ENCODE measurements around the gene APOL2.

DNA sequence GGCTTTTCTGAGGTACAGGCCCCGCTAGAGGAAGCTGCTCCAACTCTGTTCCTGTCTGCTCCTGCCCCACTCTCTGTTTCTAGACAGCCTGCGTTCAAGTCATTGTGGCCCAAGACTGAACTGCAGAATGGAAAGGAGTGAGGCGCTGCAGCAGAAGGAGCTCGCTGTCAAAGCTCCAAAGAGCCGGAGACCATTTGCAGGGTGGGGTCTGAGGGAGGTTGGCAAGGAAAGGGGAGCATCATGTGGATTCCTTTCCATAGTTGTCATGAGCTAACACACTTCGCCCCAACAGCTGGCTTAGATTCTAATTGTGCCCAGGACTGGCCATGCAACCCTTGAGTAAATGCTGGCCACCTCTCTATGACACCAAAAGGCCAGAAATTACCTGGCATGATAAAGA is 56.5 kb downstream of the APOL2 start:
- TF ChIP-seq CTCF (IDR thresholded peaks at IDR 0.05; ENCODE audit: low read length) (no peak), EZH2 (IDR thresholded peaks at IDR 0.05; ENCODE audit: borderline replicate concordance, low read length) (no peak)
